Omental fat pad (tissue), 4 donors: ENCODE measurements around the gene SLC9A4. TPM values are rescaled to one million over a fixed set of nuclear protein-coding genes. Genes with fewer than 3 reads are reported as not detected.

Source experiments
- ATAC-seq: fragments of 150-250 bp; one replicate; pipeline ENCODE4 v1.9.1; 2016; ENCODE audit warnings: mild to moderate bottlenecking, moderate library complexity; ENCODE audit not compliant: low FRiP score
- DNase-seq: peaks from one replicate; pipeline ENCODE4 v3.0.0-alpha.2; 2019; ENCODE audit warnings: low spot score
- CTCF ChIP-seq, 3 donors: fragments of 450-650 bp; IDR thresholded peaks; one replicate each; pipeline ENCODE4 v1.5.1; 2016 to 2017; ENCODE audit warnings: antibody characterized with exemption in 3 of 3, mild to moderate bottlenecking in 3 of 3, moderate library complexity in 2 of 3
- total RNA-seq, 4 donors: library from RNA; depleted of rRNA; stranded (reverse); fragments of >200 nt; gene quantifications; one replicate each; pipeline ENCODE4 v1.1.0, GENCODE V29; 2016

Gene SLC9A4
- total RNA-seq, 4 donors from 2014 or later = not detected

- no peak for DNase-seq
- no peak for TF ChIP-seq CTCF (IDR thresholded peaks at IDR 0.05)
- no peak for ATAC-seq
These were observed 21.1 kb upstream of the SLC9A4 start for GRCh38 chr2:102451968-102452367.

GRCh38 chr2:102453501-102453900, 19.5 kb upstream of the SLC9A4 start:
- ATAC-seq = no peak
- DNase-seq = no peak
- no peak for TF ChIP-seq CTCF (IDR thresholded peaks at IDR 0.05)

- no peak for ATAC-seq
- no peak for TF ChIP-seq CTCF (IDR thresholded peaks at IDR 0.05)
- DNase-seq = no peak
These were observed 17.9 kb upstream of the SLC9A4 start for GRCh38 chr2:102455061-102455670.

GRCh38 chr2:102460467-102460866, 12.6 kb upstream of the SLC9A4 start:
- TF ChIP-seq CTCF (IDR thresholded peaks at IDR 0.05) = no peak
- ATAC-seq = no peak
- DNase-seq = no peak

GRCh38 chr2:102461188-102461587, 11.8 kb upstream of the SLC9A4 start:
- ATAC-seq (no peak), DNase-seq (no peak)
- no peak for TF ChIP-seq CTCF (IDR thresholded peaks at IDR 0.05)

GRCh38 chr2:102463160-102463559, 9.9 kb upstream of the SLC9A4 start:
- DNase-seq (no peak), ATAC-seq (no peak)
- no peak for TF ChIP-seq CTCF (IDR thresholded peaks at IDR 0.05)

- DNase-seq (no peak), ATAC-seq (no peak)
- no peak for TF ChIP-seq CTCF (IDR thresholded peaks at IDR 0.05)
These were observed 2.9 kb upstream of the SLC9A4 start for GRCh38 chr2:102470168-102470567.
